Measurements from ENCODE around the gene FOXO6.

DNA sequence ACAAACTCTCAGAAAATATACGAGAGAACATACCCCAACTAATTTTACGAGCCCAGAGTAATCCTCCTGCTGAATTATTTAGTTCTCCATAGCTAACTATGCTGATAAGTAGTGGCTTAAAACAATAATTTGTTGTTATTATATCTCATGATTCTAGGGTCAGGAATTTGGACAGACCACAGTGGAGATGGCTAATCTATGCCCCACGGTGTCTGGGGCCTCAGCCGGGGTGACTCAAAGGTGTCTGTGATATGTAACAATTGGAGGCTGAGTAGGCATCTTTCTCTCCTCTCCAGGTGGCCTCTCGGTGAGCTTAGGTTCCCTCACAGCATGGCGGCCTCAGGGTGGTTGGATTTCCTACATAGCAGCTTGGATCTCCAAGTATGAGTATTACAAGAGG lies 35.4 kb upstream of the FOXO6 start:
- no peak for TF ChIP-seq EZH2 (IDR thresholded peaks at IDR 0.05; ENCODE audit: borderline replicate concordance, low read length)
- TF ChIP-seq, protein P1, sequence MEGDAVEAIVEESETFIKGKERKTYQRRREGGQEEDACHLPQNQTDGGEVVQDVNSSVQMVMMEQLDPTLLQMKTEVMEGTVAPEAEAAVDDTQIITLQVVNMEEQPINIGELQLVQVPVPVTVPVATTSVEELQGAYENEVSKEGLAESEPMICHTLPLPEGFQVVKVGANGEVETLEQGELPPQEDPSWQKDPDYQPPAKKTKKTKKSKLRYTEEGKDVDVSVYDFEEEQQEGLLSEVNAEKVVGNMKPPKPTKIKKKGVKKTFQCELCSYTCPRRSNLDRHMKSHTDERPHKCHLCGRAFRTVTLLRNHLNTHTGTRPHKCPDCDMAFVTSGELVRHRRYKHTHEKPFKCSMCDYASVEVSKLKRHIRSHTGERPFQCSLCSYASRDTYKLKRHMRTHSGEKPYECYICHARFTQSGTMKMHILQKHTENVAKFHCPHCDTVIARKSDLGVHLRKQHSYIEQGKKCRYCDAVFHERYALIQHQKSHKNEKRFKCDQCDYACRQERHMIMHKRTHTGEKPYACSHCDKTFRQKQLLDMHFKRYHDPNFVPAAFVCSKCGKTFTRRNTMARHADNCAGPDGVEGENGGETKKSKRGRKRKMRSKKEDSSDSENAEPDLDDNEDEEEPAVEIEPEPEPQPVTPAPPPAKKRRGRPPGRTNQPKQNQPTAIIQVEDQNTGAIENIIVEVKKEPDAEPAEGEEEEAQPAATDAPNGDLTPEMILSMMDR (IDR thresholded peaks at IDR 0.05; ENCODE audit: low read length) = no peak
